HL-60 (cell line): ENCODE data around the gene MAML1.
"Not testable (repeated sequence)": the region's sequence is repeated elsewhere in the genome, so short reads cannot be mapped to it uniquely, and the experiment has no call there.

Experiments used
- DNase-seq, 2 experiments: peaks; one replicate each; pipeline ENCODE4 v3.0.0-alpha.2; 2010 to 2020; ENCODE audit warnings: low read depth in 1 of 2, low spot score in 1 of 2
- H3K27ac ChIP-seq: fragments of 250-450 bp; sonication (Bioruptor Pico); replicated peaks from 2 replicates; pipeline ENCODE4 v1.5.1; 2020; ENCODE audit warnings: mild to moderate bottlenecking, moderate library complexity
- H3K27me3 ChIP-seq: fragments of 250-450 bp; sonication (Bioruptor Pico); 2 replicates; pipeline ENCODE4 v1.5.1; 2021; ENCODE audit warnings: mild to moderate bottlenecking, moderate library complexity; ENCODE audit not compliant: insufficient read depth, poor library complexity, severe bottlenecking
- H3K4me3 ChIP-seq: replicated peaks from 2 replicates; pipeline ENCODE4 v1.5.1; 2011; ENCODE audit warnings: mild to moderate bottlenecking, control low read depth, low read length; ENCODE audit not compliant: insufficient read depth
- CTCF ChIP-seq: IDR thresholded peaks from one replicate; pipeline ENCODE4 v1.5.1; 2011; ENCODE audit warnings: low read length, control low read depth, inconsistent platforms; ENCODE audit not compliant: insufficient read depth
- GABPA ChIP-seq: IDR thresholded peaks from 2 replicates; pipeline ENCODE4 v1.6.1; 2012; ENCODE audit warnings: low read depth
- POLR2AphosphoS5 ChIP-seq: IDR thresholded peaks from 2 replicates; pipeline ENCODE4 v1.6.1; 2012; ENCODE audit warnings: low read depth
- REST ChIP-seq: IDR thresholded peaks from 2 replicates; pipeline ENCODE4 v1.6.1; 2012; ENCODE audit warnings: low read depth; ENCODE audit not compliant: insufficient replicate concordance
- SPI1 ChIP-seq: IDR thresholded peaks from 2 replicates; pipeline ENCODE4 v1.6.1; 2012; ENCODE audit warnings: low read depth, mild to moderate bottlenecking, borderline replicate concordance
- long read RNA-seq: library from polyadenylated mRNA; unstranded; transcript quantifications from one replicate; pipeline ENCODE4 v2.0.0, GENCODE V29; 2020

Gene MAML1
- long read RNA-seq, partial matches to known transcripts = 4 of 6 reads
- long read RNA-seq, other reads (novel, unspliced or antisense) = 1 of 6 reads

- TF ChIP-seq POLR2AphosphoS5 = peak; percentile 24
- TF ChIP-seq REST = peak; percentile 73
- no peak; the same call in 1 of the 2 replicates for TF ChIP-seq GABPA
- peak; percentile 99 to 100 for DNase-seq
- H3K4me3 ChIP-seq = peak within 1 kb of the TSS; percentile 82
- H3K27ac ChIP-seq = peak within 1 kb of the TSS; percentile 79
- H3K27me3 ChIP-seq = no peaks in the 10 kb centered on the region
Observed at GRCh38 chr5:179732412-179732917, at the start of gene MAML1. MAML1 (plus strand) TSS chr5:179732822; CDS start chr5:179733113, 291 bp downstream.

GRCh38 chr5:179689212-179689611 lies 43.4 kb upstream of the MAML1 start:
- not testable (repeated sequence) for H3K4me3 ChIP-seq, H3K27ac ChIP-seq, H3K27me3 ChIP-seq
- DNase-seq = peak in 1 of 2 experiments; percentile 27

GRCh38 chr5:179694561-179694960 lies 38.1 kb upstream of the MAML1 start:
- Histone ChIP-seq H3K4me3 (no peak overlapping the region), H3K27ac (no peak overlapping the region), H3K27me3 (no peaks in the 10 kb centered on the region)
- TF ChIP-seq REST (no peak), SPI1 (no peak), POLR2AphosphoS5 (no peak), CTCF (no peak), GABPA (no peak)
- DNase-seq = no peak

GRCh38 chr5:179696603-179697002 lies 36.0 kb upstream of the MAML1 start:
- peak overlapping the region; percentile 97 for H3K27ac ChIP-seq
- H3K4me3 ChIP-seq = no peak overlapping the region
- TF ChIP-seq POLR2AphosphoS5 (no peak), GABPA (no peak), REST (no peak), CTCF (no peak), SPI1 (peak; percentile 91)
- no peaks in the 10 kb centered on the region for H3K27me3 ChIP-seq
- peak in 1 of 2 experiments; percentile 25 for DNase-seq
